GM12875 (cell line): ENCODE measurements around the gene HLA-DOB.

ENCODE experiments used
- H3K4me3 ChIP-seq: one replicate; pipeline ENCODE4 v1.5.1; 2011; ENCODE audit warnings: low read depth, low read length, control low read depth
- CTCF ChIP-seq: IDR thresholded peaks from 2 replicates; pipeline ENCODE4 v1.5.1; 2011; ENCODE audit warnings: low read depth, mild to moderate bottlenecking, control low read depth, inconsistent platforms, low read length, moderate library complexity, borderline replicate concordance; ENCODE audit not compliant: insufficient read depth

Gene HLA-DOB

GRCh38 chr6:32816746-32817204 lies at the start of gene HLA-DOB:
HLA-DOB (minus strand) TSS chr6:32817002; CDS start chr6:32816951, 51 bp downstream.
- TF ChIP-seq CTCF = no peak
- peak within 1 kb of the TSS; percentile 49 for H3K4me3 ChIP-seq

- no peak for TF ChIP-seq CTCF
- no peak overlapping the region for H3K4me3 ChIP-seq
Measured at GRCh38 chr6:32865724-32866443, 49.1 kb upstream of the HLA-DOB start.

GRCh38 chr6:32862725-32863124 lies 45.9 kb upstream of the HLA-DOB start:
- TF ChIP-seq CTCF = no peak

GRCh38 chr6:32860674-32861073 lies 43.9 kb upstream of the HLA-DOB start:
- no peak overlapping the region for H3K4me3 ChIP-seq
- no peak for TF ChIP-seq CTCF

More at GRCh38 chr6:32862725-32863124, 45.9 kb upstream of the HLA-DOB start:
- H3K4me3 ChIP-seq = no peak overlapping the region

GRCh38 chr6:32858194-32858593 lies 41.4 kb upstream of the HLA-DOB start:
- no peak for TF ChIP-seq CTCF

GRCh38 chr6:32857156-32857891 lies 40.5 kb upstream of the HLA-DOB start:
- no peak overlapping the region for H3K4me3 ChIP-seq
- TF ChIP-seq CTCF = no peak

More at GRCh38 chr6:32858194-32858593, 41.4 kb upstream of the HLA-DOB start:
- H3K4me3 ChIP-seq = no peak overlapping the region

GRCh38 chr6:32855467-32856174 lies 38.8 kb upstream of the HLA-DOB start:
- H3K4me3 ChIP-seq = peak overlapping the region; percentile 86
- no peak for TF ChIP-seq CTCF
